Stimulated activated CD4-positive, alpha-beta T cell treated with anti-CD3 and anti-CD28 coated beads, Interleukin-4, amount 100 ng/mL, for 4 hours (primary cell): ENCODE measurements around the gene CROCC.
"Not testable (repeated sequence)": the region's sequence is repeated elsewhere in the genome, so short reads cannot be mapped to it uniquely, and the experiment has no call there.

Source experiments
- DNase-seq, 2 experiments: peaks; one replicate each; pipeline ENCODE4 v3.0.0-alpha.2; 2020

The CROCC gene

GRCh38 chr1:16898298-16898697 lies 23.4 kb upstream of the CROCC start:
- DNase-seq: not testable (repeated sequence)

- not testable (repeated sequence) for DNase-seq
These were observed 22.7 kb upstream of the CROCC start for GRCh38 chr1:16899020-16899419.

- DNase-seq: no peak
These were observed 21.0 kb upstream of the CROCC start for GRCh38 chr1:16900751-16901150.

DNA sequence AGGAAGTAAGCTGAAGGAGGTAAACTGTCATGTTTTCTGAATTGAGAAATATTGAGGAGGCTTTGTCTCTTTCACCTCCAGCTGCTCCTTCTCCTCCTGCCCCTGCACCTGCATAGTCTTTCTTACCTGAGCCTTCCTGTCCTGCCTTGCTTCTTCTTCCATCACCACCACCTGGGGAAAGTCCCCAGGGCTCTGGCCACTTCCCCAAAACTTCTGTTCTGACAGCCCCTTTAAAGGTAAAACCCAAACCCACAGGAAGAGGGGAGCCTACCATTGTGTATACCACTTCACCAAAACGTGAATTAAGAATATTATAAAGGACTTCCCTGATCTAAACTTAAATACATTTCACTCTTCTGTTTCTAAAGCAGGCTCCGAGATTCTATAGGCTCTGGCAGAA lies 20.4 kb upstream of the CROCC start:
- DNase-seq: not testable (repeated sequence)

GRCh38 chr1:16903054-16903453 lies 18.7 kb upstream of the CROCC start:
- no peak for DNase-seq

GRCh38 chr1:16903458-16903796 lies 18.3 kb upstream of the CROCC start:
- no peak for DNase-seq

GRCh38 chr1:16904560-16905109 lies 17.1 kb upstream of the CROCC start:
- DNase-seq: peak; percentile 95 to 99

DNA sequence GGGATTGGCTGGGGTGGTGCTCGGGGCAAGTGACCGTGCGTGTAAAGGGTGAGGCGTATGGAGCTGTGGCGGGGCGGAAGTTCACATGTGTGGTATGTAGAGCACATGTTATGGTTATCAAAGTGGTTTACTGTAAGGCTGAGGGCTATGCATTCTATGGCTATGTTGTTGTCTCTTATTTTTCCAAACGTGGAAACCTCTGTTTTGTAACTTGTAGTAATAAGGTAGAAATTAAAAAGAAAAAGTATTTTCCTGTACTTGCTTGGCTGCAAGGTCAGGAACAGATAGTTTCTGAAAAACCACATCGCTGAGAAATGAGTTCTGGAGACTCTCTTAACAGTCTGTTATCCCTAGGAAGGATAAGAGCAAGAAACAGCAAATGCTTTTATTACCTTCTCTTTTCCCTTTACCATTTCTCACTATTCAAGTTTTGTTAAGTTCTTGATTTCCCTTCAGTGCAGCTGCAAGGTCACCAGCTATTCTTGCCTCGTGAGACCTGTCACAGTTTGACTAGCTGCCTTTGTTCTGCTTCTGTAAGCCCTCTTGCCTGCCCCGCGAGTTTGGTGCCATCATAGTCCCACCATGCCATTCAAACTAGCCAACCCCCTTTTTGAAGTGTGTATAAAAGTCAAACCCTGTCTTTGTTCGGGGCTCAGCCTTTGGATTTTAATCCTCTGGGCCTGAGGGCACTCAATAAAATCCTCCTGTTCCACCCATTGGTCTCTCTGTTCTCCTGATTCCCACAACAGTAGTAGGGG lies 16.4 kb upstream of the CROCC start:
- peak in 1 of 2 experiments; percentile 24 for DNase-seq

DNA sequence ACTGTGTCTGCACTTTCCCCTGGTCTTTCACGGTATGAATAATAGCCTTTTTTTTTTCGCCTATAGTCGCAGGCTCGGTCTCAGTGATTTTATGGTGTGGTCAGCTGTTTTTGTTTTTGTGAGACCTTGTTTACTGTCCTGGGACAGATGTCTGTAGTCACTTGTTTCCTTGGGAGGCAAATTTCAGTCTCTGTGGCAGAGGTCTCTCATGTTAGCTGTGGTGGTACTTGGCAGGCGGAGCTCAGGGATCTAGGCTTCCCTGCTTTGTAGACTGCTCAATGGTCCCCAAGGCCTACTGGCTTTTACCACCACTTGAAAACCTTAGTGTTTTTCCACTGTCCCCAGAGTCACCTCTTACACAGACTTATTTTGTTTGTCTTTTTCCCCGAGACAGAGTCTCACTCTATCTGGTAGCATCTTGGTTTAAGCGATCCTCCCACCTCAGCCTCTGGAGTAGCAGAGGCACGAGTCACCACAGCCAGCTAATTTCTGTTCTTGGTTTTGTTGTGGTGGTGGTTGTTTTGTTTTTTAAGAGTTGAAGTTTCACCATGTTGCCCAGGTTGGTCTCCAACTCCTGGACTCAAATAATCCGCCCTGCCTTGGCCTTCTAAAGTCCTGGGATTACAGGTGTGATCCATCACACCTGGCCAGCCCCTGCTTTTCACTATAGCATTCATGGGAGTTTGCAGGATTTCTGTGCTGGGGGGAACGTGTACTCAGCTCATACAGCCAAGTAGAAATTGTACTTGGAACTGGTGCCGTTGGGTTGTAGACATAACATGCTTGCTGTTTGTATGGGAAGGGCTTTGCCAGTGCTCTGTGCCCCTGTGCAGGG lies 15.6 kb upstream of the CROCC start:
- DNase-seq: no peak

GRCh38 chr1:16906873-16907272 lies 14.9 kb upstream of the CROCC start:
- DNase-seq: no peak

- no peak for DNase-seq
These were observed 13.6 kb upstream of the CROCC start for GRCh38 chr1:16907870-16908758.

- DNase-seq: not testable (repeated sequence)
These were observed 9.6 kb upstream of the CROCC start for GRCh38 chr1:16911851-16912721.

DNA sequence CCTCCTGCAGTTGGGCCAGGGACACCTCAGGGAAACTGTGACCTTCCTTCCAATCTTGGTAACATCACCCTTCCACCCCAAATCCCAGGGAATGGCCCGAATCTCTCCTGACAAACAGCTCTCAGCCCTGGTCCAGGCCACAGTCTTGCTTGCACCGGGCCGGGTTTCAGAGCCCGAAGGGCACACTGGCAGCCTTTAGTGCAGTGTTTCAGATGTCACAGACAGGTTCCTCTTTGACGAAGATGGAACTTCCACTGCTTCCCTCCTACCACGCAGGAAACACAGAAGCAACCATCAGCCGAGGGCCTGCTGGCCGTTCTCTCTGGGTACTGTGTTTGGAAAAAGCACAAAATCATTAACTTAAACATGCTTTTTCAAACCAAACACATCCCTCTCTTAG lies 9.0 kb upstream of the CROCC start:
- DNase-seq: not testable (repeated sequence)

DNA sequence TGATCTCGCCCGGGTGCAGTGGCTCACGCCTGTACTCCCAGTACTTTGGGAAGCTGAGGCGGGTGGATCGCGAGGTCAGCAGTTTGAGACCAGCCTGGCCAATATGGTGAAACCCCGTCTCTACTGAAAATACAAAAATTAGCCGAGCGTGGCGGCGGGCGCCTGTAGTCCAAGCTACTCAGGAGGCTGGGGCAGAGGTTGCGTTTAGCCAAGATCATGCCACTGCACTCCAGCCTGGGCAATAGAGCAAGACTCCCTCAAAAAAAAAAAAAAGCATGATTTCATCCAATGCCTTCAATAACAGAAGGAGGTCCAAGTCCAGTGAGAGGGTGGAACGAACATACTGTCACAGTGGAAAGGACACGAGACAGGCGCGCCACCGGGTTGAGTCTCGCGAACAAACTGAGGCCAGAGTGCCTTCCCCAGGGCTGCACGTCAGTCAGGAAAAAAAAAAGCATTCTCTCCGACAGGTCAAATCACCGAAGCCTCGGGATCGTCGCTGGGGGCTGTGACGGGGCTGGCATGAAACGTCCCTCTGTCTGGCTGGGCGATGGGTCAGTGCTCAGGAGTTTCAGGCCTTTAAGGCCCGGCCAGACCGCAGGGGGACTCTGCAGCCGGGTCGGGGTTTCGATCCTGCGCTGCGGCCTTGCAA lies 8.4 kb upstream of the CROCC start:
- no peak for DNase-seq

DNA sequence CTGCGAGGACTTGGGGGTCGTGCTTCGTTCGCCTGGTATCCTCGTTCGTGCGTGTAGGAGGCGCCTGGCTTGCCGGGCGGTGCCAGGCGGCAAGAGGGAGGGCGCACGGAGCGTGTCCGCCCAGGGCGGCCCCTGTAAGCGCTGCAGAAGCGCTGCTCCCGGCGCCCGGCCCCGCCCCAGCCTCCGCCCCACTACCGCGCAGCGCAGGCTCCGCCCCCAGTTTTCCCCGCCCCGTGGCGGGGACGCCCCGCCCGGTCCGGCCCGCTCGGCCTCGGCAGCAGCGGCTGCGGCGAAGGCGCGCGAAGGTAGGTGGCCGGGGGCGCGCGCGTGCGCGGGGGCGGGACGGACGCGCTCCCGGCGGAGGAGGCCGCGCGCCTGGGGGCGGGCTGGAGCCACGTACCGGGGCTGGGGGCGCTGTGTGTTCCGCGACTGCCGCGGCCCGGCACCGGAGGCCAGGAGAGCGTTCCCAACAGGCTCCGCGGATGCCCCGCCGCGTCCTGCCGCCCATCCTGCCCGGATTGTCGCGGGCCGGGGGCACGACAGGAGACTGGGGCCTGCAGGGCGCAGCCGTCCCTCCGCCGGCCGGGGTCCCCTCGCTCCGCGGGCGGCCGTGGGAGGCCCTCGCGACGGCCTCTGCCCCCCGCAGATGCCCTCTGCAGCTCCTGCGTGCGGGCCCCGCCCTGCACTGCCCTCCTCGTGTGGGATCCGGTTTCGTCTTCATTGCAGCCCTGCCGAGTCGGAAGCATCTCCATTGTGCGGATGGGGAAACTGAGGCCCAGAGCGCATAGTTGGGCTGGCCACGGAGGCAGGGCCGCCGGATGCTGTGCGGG lies 7.7 kb upstream of the CROCC start:
- DNase-seq: peak; percentile 93 to 98

DNA sequence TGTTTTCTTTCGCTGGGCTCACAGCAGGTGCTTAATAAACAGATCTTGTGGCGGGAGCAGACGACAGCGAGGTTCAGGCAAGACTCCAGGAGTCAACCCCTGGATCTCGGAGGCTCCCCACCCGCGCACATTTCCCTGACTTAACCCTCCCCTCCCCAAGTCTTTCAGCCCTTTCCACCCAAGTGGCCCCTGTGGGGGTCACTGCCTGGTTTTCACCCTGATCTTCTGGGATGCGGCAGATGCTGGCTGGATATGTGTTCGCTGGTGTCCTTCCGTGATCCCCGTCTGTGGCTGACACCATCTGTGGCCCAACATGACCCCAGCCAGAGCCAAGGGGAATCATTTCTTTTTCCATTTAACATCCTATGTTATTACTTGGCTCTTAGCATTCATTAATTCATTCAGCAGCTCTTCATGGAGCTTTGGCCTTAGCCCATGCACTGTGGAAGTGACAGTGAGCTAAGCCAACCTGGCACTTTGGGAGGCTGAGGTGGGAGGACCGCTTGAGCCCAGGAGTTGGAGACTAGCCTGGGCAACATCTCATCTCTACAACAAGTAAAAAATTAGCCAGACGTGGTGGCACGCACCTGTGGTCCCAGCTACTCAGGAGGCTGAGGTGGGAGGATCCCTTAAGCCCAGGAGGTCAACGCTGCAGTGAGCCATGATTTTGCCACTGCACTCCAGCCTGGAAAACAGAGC lies 6.7 kb upstream of the CROCC start:
- not testable (repeated sequence) for DNase-seq

DNA sequence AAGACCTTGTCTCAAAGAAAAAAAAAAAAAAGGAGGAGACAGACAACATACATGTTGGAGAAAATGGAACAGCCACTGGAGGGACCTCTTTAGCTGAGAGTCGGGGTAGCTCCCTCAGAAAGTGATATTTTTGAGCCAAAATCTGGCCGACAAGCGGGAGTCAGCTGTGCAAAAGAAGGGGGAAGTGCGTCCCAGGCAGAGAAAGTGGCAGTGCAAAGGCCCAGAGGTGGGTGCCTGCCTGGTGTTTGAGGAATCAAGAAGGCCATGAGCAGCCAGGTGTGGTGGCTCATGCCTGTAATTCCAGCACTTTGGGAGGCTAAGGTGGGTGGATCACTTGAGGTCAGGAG lies 6.1 kb upstream of the CROCC start:
- DNase-seq: no peak

DNA sequence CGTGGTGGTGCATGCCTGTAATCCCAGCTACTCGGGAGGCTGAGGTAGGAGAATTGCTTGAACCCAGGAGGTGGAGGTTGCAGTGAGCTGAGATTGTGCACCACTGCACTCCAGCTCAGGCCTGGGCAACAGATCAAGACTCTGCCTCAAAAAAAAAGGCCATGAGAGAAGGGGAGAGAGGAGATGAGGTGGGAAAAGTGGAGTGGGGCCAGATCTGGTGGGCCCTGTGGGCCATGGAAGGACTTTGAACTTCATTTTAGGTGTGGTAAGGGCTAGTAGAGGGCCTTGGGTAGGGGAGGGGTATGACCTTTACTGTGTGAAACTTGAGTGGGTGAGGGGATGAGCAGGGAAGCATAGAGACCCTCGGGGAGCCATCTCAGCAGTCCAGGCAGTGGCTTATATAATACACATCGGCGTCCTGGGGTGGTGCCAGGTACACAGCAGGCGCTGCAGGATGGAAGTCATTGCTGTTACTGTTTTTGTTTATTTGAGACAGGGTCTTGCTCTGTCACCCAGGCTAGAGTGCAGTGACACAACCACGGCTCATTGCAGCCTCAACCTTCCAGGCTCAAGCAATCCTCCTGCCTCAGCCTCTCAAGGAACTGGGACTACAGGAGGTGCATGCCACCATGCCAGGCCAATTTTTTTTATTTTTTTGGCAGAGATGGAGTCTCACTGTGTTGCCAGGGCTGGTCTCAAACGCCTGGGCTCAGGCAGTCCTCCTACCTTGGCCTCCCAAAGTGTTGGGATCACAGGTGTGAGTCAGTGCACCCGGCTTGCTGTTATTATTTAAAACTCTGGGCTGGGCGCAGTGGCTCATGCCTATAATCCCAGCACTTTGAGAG lies 5.5 kb upstream of the CROCC start:
- not testable (repeated sequence) for DNase-seq

GRCh38 chr1:16918371-16918770 lies 3.4 kb upstream of the CROCC start:
- no peak for DNase-seq
